IMR-90 (cell line): ENCODE data around the gene H19. TPM values are rescaled to one million over a fixed set of nuclear protein-coding genes. Genes with fewer than 3 reads are reported as not detected.

Experiments used
- ATAC-seq: fragments of 200-7000 bp; cut with Tn5 transposase; 2 replicates; pipeline ENCODE4 v1.9.1; 2020; ENCODE audit warnings: low read depth, mild to moderate bottlenecking, moderate library complexity
- BruUV-seq: library from RNA; stranded (reverse); fragments of 400-500 nt; replicated peaks from 2 replicates; lab custom pipeline; 2021; lab: Mats Ljungman, UMichigan
- CTCF ChIA-PET: fragments of 300-600 bp; formaldehyde crosslinking; extraction: SDS; loops from one replicate; lab custom pipeline; 2021; ENCODE audit warnings: antibody characterized with exemption; lab: Yijun Ruan, JAX
- POLR2A ChIA-PET: fragments of 300-600 bp; sonication (Branson Sonifier 250); formaldehyde crosslinking; loops from one replicate; lab custom pipeline; 2022; ENCODE audit warnings: antibody characterized with exemption; ENCODE audit not compliant: unreplicated experiment; lab: Charles Lee
- DNase-seq: peaks from one replicate; pipeline ENCODE4 v3.0.0; 2013
- H2AFZ ChIP-seq: replicated peaks from 2 replicates; pipeline ENCODE3; 2013; ENCODE audit warnings: low read length, mild to moderate bottlenecking; ENCODE audit not compliant: poor library complexity
- H2AK5ac ChIP-seq: 2 replicates; pipeline ENCODE4 v1.6.1; 2013; ENCODE audit warnings: low read depth, low read length, inconsistent platforms
- H2AK9ac ChIP-seq: replicated peaks from 2 replicates; pipeline ENCODE3; 2013; ENCODE audit warnings: mild to moderate bottlenecking, low read depth, low read length, moderate library complexity; ENCODE audit not compliant: poor library complexity
- H2BK120ac ChIP-seq: 2 replicates; pipeline ENCODE4 v1.6.1; 2013; ENCODE audit warnings: low read depth, low read length, inconsistent platforms
- H2BK15ac ChIP-seq: 3 replicates; pipeline ENCODE4 v1.6.1; 2013; ENCODE audit warnings: low read depth, low read length, inconsistent platforms
- H2BK20ac ChIP-seq: 2 replicates; pipeline ENCODE4 v1.6.1; 2013; ENCODE audit warnings: low read depth, mild to moderate bottlenecking, inconsistent platforms, low read length, moderate library complexity
- H2BK5ac ChIP-seq: 2 replicates; pipeline ENCODE4 v1.6.1; 2013; ENCODE audit warnings: mild to moderate bottlenecking, low read depth, low read length, inconsistent platforms; ENCODE audit not compliant: poor library complexity, severe bottlenecking
- H3K14ac ChIP-seq: replicated peaks from 2 replicates; pipeline ENCODE4 v1.6.1; 2013; ENCODE audit warnings: low read depth, low read length, inconsistent platforms
- H3K18ac ChIP-seq: 2 replicates; pipeline ENCODE4 v1.6.1; 2013; ENCODE audit warnings: low read depth, low read length, control low read depth
- H3K23ac ChIP-seq: 2 replicates; pipeline ENCODE4 v1.6.1; 2013; ENCODE audit warnings: low read depth, low read length, inconsistent platforms
- H3K27ac ChIP-seq: 2 replicates; pipeline ENCODE4 v1.5.1; 2013; ENCODE audit warnings: mild to moderate bottlenecking, control low read depth, low read length; ENCODE audit not compliant: insufficient read depth
- H3K27me3 ChIP-seq: 2 replicates; pipeline ENCODE4 v1.6.1; 2013; ENCODE audit warnings: low read length; ENCODE audit not compliant: control insufficient read depth, insufficient read depth
- H3K36me3 ChIP-seq: 2 replicates; pipeline ENCODE4 v1.6.1; 2013; ENCODE audit warnings: low read length, mixed read lengths; ENCODE audit not compliant: control insufficient read depth, insufficient read depth
- H3K4ac ChIP-seq: 2 replicates; pipeline ENCODE4 v1.6.1; 2013; ENCODE audit warnings: low read depth, low read length, inconsistent platforms
- H3K4me1 ChIP-seq: 2 replicates; pipeline ENCODE4 v1.6.1; 2013; ENCODE audit warnings: low read length, mixed read lengths; ENCODE audit not compliant: control insufficient read depth, insufficient read depth
- H3K4me2 ChIP-seq: 2 replicates; pipeline ENCODE4 v1.6.1; 2013; ENCODE audit warnings: low read depth, mild to moderate bottlenecking, control low read depth, low read length, moderate library complexity
- H3K4me3 ChIP-seq: 2 replicates; pipeline ENCODE4 v1.5.1; 2013; ENCODE audit warnings: low read depth, mild to moderate bottlenecking, control low read depth, low read length, moderate library complexity; ENCODE audit not compliant: insufficient read depth
- H3K56ac ChIP-seq: 2 replicates; pipeline ENCODE4 v1.6.1; 2013; ENCODE audit warnings: low read length, inconsistent platforms; ENCODE audit not compliant: insufficient read depth; ENCODE audit errors: extremely low read depth
- H3K79me1 ChIP-seq, 2 experiments: 2 replicates each; pipeline ENCODE4 v1.6.1; 2013; ENCODE audit warnings: low read length in 2 of 2, inconsistent platforms in 1 of 2, low read depth in 1 of 2
- H3K9ac ChIP-seq: 2 replicates; pipeline ENCODE4 v1.6.1; 2013; ENCODE audit warnings: low read depth, low read length, control low read depth
- H3K9me1 ChIP-seq: 2 replicates; pipeline ENCODE4 v1.6.1; 2013; ENCODE audit warnings: low read length, inconsistent platforms; ENCODE audit not compliant: insufficient read depth
- H3K9me3 ChIP-seq: 2 replicates; pipeline ENCODE4 v1.6.1; 2013; ENCODE audit warnings: low read length; ENCODE audit not compliant: control insufficient read depth, insufficient read depth
- H4K20me1 ChIP-seq: 2 replicates; pipeline ENCODE4 v1.6.1; 2013; ENCODE audit warnings: low read length, inconsistent platforms; ENCODE audit not compliant: insufficient read depth
- H4K5ac ChIP-seq: 2 replicates; pipeline ENCODE4 v1.6.1; 2013; ENCODE audit warnings: mild to moderate bottlenecking, low read depth, low read length, control low read depth
- H4K8ac ChIP-seq, 2 experiments: 2 replicates each; pipeline ENCODE4 v1.6.1; 2013; ENCODE audit warnings: low read depth in 2 of 2, low read length in 2 of 2, control low read depth in 1 of 2, inconsistent platforms in 1 of 2
- H4K91ac ChIP-seq: 2 replicates; pipeline ENCODE4 v1.6.1; 2013; ENCODE audit warnings: low read depth, low read length, inconsistent platforms; ENCODE audit not compliant: insufficient read depth
- BHLHE40 ChIP-seq: fragments of 150-350 bp; IDR thresholded peaks from 2 replicates; pipeline ENCODE4 v1.6.1; 2016; ENCODE audit warnings: mild to moderate bottlenecking, low read depth, low read length
- CEBPB ChIP-seq: IDR thresholded peaks from 2 replicates; pipeline ENCODE4 v1.6.1; 2012; ENCODE audit warnings: low read depth, low read length, improper control_type of control experiment
- CHD1 ChIP-seq: IDR thresholded peaks from 2 replicates; pipeline ENCODE4 v1.6.1; 2012; ENCODE audit warnings: low read depth, low read length, improper control_type of control experiment
- FOS ChIP-seq: fragments of 150-350 bp; IDR thresholded peaks from 2 replicates; pipeline ENCODE4 v1.6.1; 2016; ENCODE audit warnings: low read depth, low read length
- MAFK ChIP-seq: IDR thresholded peaks from 2 replicates; pipeline ENCODE4 v1.6.1; 2012; ENCODE audit warnings: low read depth, low read length, improper control_type of control experiment
- MAZ ChIP-seq: IDR thresholded peaks from 2 replicates; pipeline ENCODE4 v1.6.1; 2012; ENCODE audit warnings: low read depth, mild to moderate bottlenecking, low read length, improper control_type of control experiment, moderate library complexity, borderline replicate concordance
- MXI1 ChIP-seq: IDR thresholded peaks from 2 replicates; pipeline ENCODE4 v1.6.1; 2012; ENCODE audit warnings: low read depth, mild to moderate bottlenecking, low read length, moderate library complexity, borderline replicate concordance
- NFE2L2 ChIP-seq: fragments of 150-350 bp; IDR thresholded peaks from 2 replicates; pipeline ENCODE4 v1.6.1; 2016; ENCODE audit warnings: low read depth, mild to moderate bottlenecking, low read length
- POLR2A ChIP-seq: IDR thresholded peaks from 2 replicates; pipeline ENCODE4 v1.6.1; 2012; ENCODE audit warnings: mild to moderate bottlenecking, low read depth, low read length
- RAD21 ChIP-seq: IDR thresholded peaks from 2 replicates; pipeline ENCODE4 v1.6.1; 2012; ENCODE audit warnings: low read length, improper control_type of control experiment
- RCOR1 ChIP-seq: IDR thresholded peaks from 2 replicates; pipeline ENCODE4 v1.6.1; 2012; ENCODE audit warnings: mild to moderate bottlenecking, low read length, improper control_type of control experiment; ENCODE audit not compliant: insufficient replicate concordance
- RFX5 ChIP-seq: IDR thresholded peaks from 2 replicates; pipeline ENCODE4 v1.8.0; 2012; ENCODE audit warnings: low read depth, mild to moderate bottlenecking, low read length, moderate library complexity
- SMC3 ChIP-seq: fragments of 150-350 bp; IDR thresholded peaks from 2 replicates; pipeline ENCODE4 v1.6.1; 2016; ENCODE audit warnings: low read depth, mild to moderate bottlenecking, antibody characterized with exemption, low read length, moderate library complexity
- WGBS, 2 experiments: methylation state at CpG; one replicate each; pipeline versions ENCODE4 v1.1.5 to v1.1.7; 2013; ENCODE audit warnings: missing lambda C conversion rate in 2 of 2; ENCODE audit not compliant: insufficient read length in 1 of 2; ENCODE audit errors: extremely low coverage in 2 of 2; 5-methylcytosine and 5-hydroxymethylcytosine counted together
- dilution Hi-C: fragments of 300-500 bp; cut with HindIII; formaldehyde crosslinking; loops from one replicate; pipeline ENCODE4 v1.14.3; 2018; ENCODE audit warnings: low sequenced_read_pairs; ENCODE audit not compliant: unreplicated experiment
- in situ Hi-C: fragments of 300-500 bp; cut with MboI; formaldehyde crosslinking; loops from 3 replicates; pipeline ENCODE4 v1.14.3; 2019; ENCODE audit warnings: low sequenced_read_pairs, inconsistent platforms, mixed read lengths
- intact Hi-C: fragments of 100-400 bp; cut with micrococcal nuclease; formaldehyde crosslinking; loops from 2 replicates; pipeline ENCODE4 v1.10.0; 2022
- polyA plus RNA-seq, 3 experiments: library from polyadenylated mRNA; depleted of rRNA; stranded (reverse); fragments of >200 nt; gene quantifications; 2 replicates each; pipeline ENCODE4 v1.2.3, GENCODE V29; 2012; ENCODE audit warnings: low replicate concordance in 1 of 3
- total RNA-seq: library from RNA; depleted of rRNA; stranded (reverse); fragments of >200 nt; gene quantifications from 2 replicates; pipeline ENCODE4 v1.2.3, GENCODE V29; 2012
- TF ChIP-seq, protein P1 (sequence below): fragments of 150-350 bp; IDR thresholded peaks from 2 replicates; pipeline ENCODE4 v1.6.1; 2017; ENCODE audit warnings: mild to moderate bottlenecking, antibody characterized with exemption, low read length, low read depth
- TF ChIP-seq, protein P2 (sequence below): conservative IDR thresholded peaks from 2 replicates; pipeline ENCODE4 v1.5.1; 2012; ENCODE audit warnings: mild to moderate bottlenecking, low read depth, low read length, improper control_type of control experiment
- TF ChIP-seq, protein P3 (sequence below): fragments of 150-350 bp; IDR thresholded peaks from 2 replicates; pipeline ENCODE4 v1.6.1; 2016; ENCODE audit warnings: low read depth, mild to moderate bottlenecking, low read length, moderate library complexity, borderline replicate concordance

H19 gene
- total and polyA plus RNA-seq, 2 of the 4 experiments (the other 2 are of a cell fraction): 0.41 TPM; not detected in 1

- POLR2A ChIA-PET: no interaction called here
- in situ Hi-C loops: no loop called here
- ATAC-seq: no peak
Measured at GRCh38 chr11:2031058-2031457, 33.4 kb upstream of the H19 start.

More at GRCh38 chr11:2031058-2031457, 33.4 kb upstream of the H19 start:
- Histone ChIP-seq H3K14ac (no peak overlapping the region), H3K4me3 (no peak overlapping the region), H2AK9ac (no peak overlapping the region), H3K27ac (no peak overlapping the region), H2BK20ac (no peak overlapping the region), H2AK5ac (no peak overlapping the region), H2BK5ac (no peak overlapping the region), H3K27me3 (no peaks in the 10 kb centered on the region), H2AFZ (no peak overlapping the region), H3K79me1 (no peaks in the 10 kb centered on the region), H3K36me3 (no peaks in the 10 kb centered on the region), H2BK120ac (no peak overlapping the region), H3K9me3 (no peaks in the 10 kb centered on the region), H3K4ac (no peak overlapping the region), H4K20me1 (no peaks in the 10 kb centered on the region), H4K8ac (no peak overlapping the region), H3K4me1 (no peaks in the 10 kb centered on the region), H3K4me2 (no peak overlapping the region), H3K23ac (no peak overlapping the region), H3K9ac (no peak overlapping the region), H4K5ac (no peak overlapping the region), H3K56ac (no peak overlapping the region), H3K18ac (no peak overlapping the region), H3K9me1 (no peaks in the 10 kb centered on the region), H4K91ac (no peak overlapping the region), H2BK15ac (no peak overlapping the region)
- no TSS peak for BruUV-seq
- DNase-seq: no peak
- intact Hi-C loops: no loop called here
- dilution Hi-C loops: no loop called here
- CTCF ChIA-PET: interaction anchor here (0.7 kb wide), 1 partner anchor 121 kb away, joined by 3 read pairs; no protein-coding TSS in a partner anchor
- TF ChIP-seq RFX5 (no peak), FOS (no peak), SMC3 (no peak), POLR2A (no peak), RCOR1 (no peak), CEBPB (no peak), BHLHE40 (no peak), MAFK (no peak), MXI1 (no peak), MAZ (no peak), NFE2L2 (no peak), RAD21 (no peak), CHD1 (no peak)
- TF ChIP-seq, protein P1, sequence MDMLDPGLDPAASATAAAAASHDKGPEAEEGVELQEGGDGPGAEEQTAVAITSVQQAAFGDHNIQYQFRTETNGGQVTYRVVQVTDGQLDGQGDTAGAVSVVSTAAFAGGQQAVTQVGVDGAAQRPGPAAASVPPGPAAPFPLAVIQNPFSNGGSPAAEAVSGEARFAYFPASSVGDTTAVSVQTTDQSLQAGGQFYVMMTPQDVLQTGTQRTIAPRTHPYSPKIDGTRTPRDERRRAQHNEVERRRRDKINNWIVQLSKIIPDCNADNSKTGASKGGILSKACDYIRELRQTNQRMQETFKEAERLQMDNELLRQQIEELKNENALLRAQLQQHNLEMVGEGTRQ: no peak
- TF ChIP-seq, protein P2, sequence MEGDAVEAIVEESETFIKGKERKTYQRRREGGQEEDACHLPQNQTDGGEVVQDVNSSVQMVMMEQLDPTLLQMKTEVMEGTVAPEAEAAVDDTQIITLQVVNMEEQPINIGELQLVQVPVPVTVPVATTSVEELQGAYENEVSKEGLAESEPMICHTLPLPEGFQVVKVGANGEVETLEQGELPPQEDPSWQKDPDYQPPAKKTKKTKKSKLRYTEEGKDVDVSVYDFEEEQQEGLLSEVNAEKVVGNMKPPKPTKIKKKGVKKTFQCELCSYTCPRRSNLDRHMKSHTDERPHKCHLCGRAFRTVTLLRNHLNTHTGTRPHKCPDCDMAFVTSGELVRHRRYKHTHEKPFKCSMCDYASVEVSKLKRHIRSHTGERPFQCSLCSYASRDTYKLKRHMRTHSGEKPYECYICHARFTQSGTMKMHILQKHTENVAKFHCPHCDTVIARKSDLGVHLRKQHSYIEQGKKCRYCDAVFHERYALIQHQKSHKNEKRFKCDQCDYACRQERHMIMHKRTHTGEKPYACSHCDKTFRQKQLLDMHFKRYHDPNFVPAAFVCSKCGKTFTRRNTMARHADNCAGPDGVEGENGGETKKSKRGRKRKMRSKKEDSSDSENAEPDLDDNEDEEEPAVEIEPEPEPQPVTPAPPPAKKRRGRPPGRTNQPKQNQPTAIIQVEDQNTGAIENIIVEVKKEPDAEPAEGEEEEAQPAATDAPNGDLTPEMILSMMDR: no peak
- TF ChIP-seq, protein P3, sequence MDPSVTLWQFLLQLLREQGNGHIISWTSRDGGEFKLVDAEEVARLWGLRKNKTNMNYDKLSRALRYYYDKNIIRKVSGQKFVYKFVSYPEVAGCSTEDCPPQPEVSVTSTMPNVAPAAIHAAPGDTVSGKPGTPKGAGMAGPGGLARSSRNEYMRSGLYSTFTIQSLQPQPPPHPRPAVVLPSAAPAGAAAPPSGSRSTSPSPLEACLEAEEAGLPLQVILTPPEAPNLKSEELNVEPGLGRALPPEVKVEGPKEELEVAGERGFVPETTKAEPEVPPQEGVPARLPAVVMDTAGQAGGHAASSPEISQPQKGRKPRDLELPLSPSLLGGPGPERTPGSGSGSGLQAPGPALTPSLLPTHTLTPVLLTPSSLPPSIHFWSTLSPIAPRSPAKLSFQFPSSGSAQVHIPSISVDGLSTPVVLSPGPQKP: no peak
- WGBS, 2 experiments: no CpG with 5 or more reads among the region's 10 CpGs
